Smooth muscle cell of the umbilical artery (primary cell): ENCODE measurements around the gene C3orf33. TPM values are rescaled to one million over a fixed set of nuclear protein-coding genes. Genes with fewer than 3 reads are reported as not detected.

Experiments used
- total RNA-seq: library from RNA; depleted of rRNA; stranded (reverse); fragments of >200 nt; gene quantifications from 2 replicates; pipeline ENCODE4 v1.2.3, GENCODE V29; 2014

The C3orf33 gene, protein sequence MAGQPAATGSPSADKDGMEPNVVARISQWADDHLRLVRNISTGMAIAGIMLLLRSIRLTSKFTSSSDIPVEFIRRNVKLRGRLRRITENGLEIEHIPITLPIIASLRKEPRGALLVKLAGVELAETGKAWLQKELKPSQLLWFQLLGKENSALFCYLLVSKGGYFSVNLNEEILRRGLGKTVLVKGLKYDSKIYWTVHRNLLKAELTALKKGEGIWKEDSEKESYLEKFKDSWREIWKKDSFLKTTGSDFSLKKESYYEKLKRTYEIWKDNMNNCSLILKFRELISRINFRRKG
- 2.9 and 3.3 TPM in 2 replicates for total RNA-seq

DNA sequence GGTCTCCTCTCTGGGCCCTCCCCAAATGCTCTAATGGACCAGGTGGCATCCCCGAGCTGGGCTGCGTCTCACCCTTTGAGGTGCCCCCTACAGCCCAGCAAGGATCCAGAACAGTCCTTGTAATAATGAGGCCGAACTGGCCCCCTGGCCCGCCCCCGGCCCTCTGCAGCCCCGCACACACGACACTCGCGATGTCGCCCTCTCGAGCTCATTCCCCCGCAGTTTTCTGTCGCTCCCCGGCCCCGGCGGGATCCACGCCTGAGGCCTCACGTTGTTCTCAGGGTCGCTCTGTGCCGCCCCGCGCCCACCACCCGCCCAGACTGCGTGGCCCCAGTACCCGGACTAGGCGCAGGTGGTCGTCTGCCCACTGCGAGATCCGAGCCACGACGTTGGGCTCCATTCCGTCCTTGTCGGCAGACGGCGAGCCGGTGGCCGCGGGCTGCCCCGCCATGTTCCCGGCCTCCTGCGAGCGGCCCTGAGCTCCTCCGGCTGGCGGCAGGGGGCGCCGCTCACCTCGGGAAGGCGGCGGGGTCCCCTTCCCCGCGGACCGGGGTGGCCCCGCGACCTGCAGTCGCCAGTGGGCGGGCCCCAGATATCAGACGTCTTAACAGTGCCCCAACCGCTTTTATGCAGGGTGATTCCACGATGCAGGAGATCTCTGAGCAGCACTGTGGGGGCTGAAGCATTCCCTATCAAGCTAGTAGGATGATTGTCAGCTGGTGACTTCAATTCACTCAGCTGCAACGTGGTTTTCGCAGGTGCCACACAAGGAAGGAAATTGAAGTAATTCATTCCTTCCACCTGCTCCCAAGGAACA lies at the start of gene C3orf33:
C3orf33 (minus strand) TSS at position 477 of the 817 bp plus-strand sequence; CDS start at position 451, 26 bp downstream.

DNA sequence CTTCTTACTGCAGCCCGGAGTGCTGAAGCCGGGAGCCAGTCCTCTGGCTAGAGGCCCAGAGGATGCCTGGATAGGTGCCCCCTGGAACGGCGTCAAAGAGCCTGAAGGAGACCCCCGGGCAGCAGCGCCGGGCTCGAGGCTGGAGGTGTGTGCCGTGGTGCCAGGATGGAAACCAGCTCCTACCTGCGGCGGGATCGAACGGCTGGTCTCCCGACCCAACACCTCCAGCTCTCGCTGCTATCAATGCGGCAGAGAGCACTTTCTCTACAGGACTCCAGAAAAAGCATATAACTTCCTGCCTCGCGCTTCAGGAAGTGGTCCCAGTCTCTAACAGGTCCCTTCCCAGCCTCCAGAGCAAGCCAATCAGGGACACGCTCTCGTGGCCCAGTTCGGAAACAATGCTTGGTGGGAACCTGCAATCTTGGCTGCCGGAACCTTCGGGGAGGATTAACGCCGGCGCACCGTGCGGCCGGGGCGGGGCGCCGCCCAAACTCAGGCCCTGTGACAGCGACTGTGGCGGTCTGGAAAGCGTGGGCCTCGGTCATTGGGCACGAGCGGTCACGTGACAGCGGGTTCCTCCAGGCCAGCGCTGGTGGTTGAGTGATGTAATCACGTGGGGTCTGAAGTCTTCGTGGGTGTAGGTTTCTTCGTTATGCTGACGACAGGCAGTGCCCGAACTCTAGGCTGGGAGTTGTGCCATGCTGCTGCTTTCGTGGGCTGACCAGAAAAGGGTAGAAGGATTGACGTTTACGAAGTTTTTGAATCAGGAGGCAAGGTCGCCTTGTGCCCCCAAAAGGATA lies 48.3 kb upstream of the C3orf33 start, which contains the start of gene SLC33A1:
SLC33A1 (minus strand) TSS at position 287 of the 800 bp plus-strand sequence. CDS start 430 bp downstream, outside the sequence.

DNA sequence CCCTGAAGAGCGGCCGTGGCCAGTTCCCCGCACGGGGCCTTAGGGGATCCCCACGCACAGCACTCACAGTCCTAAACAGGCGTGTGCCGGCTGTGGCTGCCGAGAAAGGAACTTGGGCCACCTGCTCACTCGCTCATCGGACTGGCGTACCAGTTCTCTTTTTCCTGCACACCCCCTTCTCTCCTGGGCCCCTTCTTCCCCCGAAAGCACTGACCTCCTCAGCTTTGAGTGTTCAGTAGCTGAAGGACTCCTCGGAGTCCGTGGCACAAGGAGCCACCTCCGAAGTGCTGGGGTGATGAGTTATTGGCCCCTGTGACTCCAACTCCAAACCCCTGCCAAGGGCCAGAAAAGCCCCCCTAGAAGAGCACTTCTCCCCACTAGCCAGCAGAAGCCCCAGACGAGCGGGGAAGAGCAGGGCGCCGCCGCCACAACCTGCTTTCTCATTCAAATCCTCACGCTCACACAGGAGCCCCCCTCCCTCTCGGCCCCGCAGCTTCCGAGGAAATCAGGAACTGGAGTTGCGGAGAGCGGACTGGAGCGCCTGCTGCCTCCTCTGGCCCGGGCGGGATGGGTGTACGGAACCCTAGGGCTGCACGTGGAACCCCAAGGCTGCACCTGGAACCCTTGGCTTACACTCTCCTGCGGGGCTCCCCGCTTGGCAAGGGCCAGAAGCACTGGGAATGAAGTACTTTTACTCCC lies 61.3 kb downstream of the C3orf33 start, which contains the start of gene PLCH1:
PLCH1 (minus strand) TSS at position 446 of the 699 bp plus-strand sequence. CDS start 40,847 bp downstream, outside the sequence.

Other genes starting within 250 kb of the C3orf33 start
- gene PLCH1, start 61.2 kb downstream of the C3orf33 start, total RNA-seq = 0.09 and 0.59 TPM in 2 replicates
- gene SLC33A1, start 48.1 kb upstream of the C3orf33 start, total RNA-seq = 63.2 and 63.5 TPM in 2 replicates
- 51.1 and 91.3 TPM in 2 replicates for gene GMPS, start 64.4 kb upstream of the C3orf33 start, total RNA-seq